Fibroblast of the conjunctiva (primary cell): ENCODE data around the gene MARCHF10.

Experiments used
- DNase-seq: peaks from one replicate; pipeline ENCODE4 v3.0.0-alpha.2; 2010; ENCODE audit warnings: low read depth

The MARCHF10 gene

DNA sequence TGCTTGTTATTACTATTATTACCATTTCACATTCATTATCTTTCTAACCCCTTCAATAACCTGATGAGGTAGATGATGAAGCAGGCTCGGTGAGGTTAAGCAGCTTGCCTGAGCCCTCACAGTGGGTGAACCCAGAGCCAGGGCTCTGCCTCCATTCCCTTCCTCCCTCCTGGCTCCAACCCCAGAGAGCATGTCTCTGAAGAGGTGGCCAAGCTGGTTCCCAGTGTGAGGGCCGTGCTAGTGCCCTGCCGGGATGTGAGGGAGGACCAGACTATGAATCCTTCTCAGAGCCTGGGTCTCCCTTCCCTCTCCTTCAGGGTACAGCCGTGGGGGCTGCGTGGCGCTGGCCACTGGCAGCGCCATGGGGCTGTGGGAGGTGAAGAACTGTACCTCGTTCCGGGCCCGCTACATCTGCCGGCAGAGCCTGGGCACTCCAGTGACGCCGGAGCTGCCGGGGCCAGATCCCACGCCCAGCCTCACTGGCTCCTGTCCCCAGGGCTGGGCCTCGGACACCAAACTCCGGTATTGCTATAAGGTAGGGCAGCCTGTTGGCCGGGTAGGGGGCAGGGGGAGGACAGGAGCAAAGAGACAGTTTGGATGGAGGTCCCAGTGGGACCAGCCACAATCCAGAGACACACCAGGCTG lies 131.0 kb downstream of the MARCHF10 start:
- DNase-seq, result no peak

DNA sequence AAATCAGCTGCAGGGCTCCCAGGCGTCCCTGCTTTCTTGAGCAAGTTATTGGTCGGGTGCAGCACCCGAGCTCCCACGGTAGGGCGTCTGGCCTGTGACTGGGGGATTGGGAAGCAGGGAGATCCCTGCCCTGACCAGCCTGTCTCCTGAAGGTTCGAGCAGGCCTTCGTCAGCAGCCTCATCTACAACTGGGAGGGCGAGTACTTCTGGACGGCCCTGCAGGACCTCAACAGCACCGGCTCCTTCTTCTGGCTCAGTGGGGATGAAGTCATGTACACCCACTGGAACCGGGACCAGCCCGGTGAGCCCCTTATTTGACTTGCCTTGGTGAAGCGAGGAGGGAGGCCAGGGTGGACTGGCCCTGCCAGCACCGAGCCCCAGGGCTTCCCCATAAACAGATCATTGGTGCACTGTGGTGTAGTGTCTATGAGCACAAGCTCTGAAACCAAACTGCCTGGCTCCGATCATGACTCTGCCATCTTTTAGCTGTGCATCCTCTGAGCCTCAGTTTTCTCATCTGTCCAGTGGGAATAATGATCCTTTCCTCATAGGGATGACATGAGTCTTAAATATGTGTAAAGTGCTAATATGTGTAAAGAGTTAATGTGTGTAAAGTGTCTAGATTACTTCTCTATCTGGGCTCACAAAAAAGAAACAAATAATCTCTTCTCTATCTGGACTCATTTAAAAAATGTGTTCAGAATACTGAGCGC lies 131.7 kb downstream of the MARCHF10 start:
- DNase-seq, result no peak

DNA sequence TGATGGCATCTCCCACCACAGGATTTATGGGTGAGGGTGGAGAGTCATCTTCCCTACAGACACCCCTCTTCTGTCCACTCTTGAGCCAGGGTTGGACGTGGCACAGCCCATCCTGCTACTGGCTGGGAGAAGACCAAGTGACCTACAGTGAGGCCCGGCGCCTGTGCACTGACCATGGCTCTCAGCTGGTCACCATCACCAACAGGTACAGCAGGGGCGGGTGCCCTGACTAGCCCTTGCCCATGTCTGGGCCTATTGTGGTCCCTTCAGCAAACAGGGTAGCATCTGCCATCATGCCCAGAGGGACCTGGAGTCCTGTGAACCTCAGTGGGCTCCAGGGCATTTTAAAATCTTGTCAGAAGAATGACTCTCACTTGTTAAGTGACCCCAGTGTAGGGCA lies 132.4 kb downstream of the MARCHF10 start:
- DNase-seq, result no peak

DNA sequence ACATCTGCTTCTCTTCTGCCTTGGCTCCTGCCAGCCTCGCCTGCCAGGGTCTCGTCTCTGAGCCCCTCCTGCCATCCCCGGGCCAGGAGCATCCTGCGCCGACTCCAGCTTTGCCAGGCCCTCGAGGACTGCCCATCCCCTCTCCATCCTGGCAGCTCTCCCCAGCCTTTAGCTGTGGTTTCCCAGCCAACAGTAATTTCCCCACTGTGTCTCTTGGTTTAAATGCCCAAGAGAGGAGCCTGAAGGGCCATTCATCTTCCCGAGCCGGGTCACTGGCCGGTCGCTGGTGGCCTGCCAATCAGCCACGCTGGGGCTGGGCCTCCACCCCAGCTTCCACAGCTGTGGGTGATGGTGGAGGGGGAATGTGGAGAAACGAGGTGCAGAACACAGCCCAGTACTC lies 132.9 kb downstream of the MARCHF10 start:
- DNase-seq, result no peak

DNA sequence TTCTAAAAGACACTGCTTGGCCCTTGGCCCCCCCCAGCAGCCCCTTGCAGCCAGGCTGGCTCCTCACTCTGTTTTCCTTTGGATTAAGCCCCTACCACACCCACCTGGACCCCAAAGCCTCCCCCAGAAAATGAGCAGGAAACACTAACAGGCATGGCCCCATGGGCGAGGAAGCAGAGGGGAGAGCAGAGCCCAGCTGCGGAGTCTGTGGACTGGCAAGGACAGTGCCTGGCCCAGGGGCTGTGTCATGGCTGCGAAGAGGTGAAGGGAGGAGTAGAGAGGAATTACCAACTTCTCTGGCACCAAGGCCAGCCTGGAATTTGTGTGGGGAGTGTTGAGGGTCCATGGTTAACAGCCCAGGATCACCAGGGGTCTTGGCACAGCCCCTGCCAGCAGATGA lies 133.3 kb downstream of the MARCHF10 start:
- no peak for DNase-seq

DNA sequence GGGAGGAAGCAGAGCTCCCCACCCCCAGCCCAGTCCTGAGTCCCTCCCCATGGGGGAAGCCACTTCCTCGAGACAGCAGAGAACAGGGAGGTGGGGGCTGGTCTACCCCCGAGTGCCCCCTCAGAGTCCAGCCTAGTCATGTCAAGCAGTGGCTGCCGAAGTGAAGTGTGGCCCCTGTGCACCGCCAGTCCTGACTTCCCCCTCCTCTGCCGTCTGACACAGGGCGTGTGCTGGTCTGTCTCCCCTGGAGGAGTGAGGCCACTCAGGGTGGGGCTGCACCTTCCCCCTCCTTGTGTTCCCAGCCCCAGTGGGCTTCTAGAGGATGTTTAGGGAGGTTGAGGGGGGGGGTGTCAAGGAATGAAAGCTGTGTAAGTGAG lies 133.8 kb downstream of the MARCHF10 start:
- DNase-seq, result no peak

DNA sequence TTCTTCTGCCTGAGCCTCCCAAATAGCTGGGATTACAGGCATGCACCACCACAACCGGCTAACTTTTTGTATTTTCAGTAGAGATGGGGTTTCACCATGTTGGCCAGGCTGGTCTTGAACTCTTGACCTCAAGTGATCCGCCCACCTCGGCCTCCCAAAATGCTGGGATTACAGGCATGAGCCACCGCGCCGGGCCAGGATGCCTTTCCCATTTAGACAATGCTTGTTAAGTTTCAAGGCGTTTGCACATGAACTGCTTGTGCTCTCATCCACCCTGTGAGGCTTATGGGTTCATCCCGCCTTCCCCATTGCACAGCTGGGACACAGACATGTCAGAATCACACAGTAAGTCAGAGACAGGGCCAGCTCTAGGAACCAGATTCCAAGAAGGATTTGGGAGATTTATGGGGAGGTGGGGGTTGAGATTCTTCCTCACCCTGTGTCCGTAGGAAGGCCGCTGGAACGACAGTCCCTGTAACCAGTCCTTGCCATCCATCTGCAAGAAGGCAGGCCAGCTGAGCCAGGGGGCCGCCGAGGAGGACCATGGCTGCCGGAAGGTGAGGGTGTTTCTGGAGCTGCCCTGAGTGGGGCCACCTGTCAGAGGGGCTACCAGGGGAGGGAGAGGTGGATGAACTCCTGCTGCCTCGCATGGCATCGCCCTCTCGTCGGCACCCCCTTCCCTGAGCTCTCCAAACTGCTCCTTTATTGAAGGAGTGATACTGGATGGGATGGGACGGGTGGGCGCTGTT lies 134.3 kb downstream of the MARCHF10 start:
- DNase-seq, result no peak

DNA sequence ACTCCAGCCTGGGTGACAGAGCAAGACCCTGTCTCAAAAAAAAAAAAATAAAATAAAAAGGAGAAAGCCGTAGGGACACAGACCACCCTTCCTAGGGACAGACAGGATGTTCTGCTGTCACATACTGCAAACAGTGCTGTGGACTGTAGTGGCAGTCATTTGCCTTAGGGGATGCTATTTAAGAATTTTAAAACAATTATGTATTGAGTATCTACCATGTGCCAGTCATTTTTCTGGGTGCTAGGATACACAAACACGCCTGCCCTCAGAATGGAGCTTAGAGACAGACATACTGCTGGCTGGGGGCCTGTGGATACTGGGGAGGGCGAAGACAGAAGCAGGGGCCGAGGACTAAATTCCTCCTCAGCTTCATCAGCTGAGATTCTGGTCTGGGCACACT lies 135.2 kb downstream of the MARCHF10 start:
- no peak for DNase-seq

DNA sequence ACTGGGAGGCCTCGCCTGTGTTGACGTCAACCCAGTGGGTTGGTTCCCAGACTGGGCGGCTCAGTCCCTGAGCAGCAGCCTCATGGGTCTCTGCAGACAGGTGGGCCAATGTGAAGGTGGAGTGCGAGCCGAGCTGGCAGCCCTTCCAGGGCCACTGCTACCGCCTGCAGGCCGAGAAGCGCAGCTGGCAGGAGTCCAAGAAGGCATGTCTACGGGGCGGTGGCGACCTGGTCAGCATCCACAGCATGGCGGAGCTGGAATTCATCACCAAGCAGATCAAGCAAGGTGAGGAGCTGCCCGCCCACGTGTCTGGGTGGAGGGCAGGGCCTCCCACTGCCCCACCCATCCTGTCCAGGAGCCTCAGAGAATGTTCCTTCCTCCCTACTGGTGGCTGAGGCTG lies 136.6 kb downstream of the MARCHF10 start:
- DNase-seq, result no peak

DNA sequence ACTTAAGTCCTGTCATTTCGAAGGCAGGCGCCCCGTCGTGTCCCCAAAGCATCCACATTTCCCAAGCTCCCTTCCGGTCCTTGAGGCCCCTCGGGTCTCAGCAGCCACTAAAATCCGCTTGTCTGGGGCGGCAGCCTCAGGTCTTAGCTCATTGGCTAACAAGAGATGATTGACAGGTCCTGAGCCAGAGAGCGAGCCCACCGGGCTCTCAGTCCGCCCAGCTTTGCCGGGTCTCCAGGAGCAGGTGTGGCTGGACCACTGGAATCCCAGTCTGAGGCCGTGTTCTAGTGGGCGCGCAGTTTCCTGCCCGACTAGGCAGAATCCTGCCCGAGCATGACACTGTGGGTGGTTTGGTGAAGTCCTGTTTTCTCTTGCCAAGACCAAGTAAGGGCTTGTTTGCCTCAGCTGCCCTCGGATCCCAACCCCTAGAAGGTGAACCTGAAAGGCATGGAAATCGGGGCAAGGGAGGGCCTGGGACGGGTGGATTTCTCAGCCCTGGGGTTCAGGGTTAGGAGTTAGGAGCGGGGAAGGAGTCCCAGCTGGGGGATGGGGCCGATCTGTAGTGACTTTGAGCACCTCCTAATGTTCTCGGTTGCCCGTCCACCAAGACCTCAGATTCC lies 137.8 kb downstream of the MARCHF10 start:
- no peak for DNase-seq

DNA sequence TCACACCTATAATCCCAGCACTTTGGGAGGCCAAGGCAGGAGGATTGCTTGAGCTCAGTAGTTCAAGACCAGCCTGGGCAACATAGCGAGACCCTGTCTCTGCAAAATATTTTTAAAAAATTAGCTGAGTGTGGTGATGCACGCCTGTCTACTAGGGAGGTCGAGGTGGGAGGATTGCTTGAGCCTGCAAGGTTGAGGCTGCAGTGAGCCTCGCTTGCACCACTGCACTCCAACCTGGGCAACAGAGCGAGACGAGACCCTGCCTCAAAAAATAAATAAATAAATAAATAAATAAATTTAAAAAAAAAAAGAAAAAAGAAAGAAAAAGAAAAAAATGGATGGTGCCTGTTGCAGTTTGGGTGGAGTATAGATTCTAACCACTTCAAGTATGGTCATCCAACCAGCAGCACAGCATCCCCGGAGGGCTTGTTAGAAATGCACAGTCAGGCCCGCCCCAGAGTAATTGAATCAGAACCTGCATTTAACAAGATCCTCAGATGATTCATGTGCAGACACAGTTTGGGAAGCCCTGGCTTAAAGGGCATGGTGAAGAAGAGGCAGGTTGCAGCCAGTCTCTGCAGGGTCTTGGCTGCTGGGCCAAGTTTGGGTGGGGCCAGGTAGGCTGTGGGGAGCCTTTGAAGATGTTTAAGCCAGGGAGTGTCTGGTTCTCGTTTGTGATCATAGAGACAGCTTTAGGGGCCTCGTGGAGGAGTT lies 139.9 kb downstream of the MARCHF10 start:
- DNase-seq, result peak; percentile 43

DNA sequence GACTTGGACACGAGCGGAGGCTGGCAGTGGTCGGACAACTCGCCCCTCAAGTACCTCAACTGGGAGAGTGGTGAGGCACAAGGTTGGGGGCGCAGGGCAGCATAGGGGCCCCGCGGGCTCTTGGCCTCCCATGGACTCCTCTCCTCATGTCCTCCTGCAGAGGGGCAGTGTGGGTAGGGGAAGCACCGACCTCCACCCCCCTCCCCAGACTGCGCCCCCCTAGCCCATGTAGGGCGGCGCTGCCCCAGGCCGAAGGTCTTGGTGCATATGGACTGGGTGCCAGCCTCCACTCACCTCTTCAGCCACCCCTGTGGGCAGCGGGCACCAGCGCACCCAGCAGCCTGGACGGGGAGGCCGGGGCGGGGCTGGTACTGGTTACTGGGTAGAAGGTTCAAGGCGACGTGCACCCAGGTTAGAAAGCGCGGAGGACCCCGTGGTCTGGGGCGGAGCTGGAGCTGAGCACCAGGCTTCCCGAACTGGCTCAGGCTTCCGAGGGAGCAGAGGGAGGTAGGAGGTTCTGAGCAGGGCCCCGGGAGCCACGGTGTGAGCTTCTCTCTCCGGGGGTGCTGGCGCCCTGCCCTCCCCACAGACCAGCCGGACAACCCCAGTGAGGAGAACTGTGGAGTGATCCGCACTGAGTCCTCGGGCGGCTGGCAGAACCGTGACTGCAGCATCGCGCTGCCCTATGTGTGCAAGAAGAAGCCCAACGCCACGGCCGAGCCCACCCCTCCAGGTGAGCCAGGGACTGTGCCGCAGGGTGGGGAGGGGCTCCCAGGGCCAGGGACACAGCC lies 141.1 kb downstream of the MARCHF10 start:
- no peak for DNase-seq

DNA sequence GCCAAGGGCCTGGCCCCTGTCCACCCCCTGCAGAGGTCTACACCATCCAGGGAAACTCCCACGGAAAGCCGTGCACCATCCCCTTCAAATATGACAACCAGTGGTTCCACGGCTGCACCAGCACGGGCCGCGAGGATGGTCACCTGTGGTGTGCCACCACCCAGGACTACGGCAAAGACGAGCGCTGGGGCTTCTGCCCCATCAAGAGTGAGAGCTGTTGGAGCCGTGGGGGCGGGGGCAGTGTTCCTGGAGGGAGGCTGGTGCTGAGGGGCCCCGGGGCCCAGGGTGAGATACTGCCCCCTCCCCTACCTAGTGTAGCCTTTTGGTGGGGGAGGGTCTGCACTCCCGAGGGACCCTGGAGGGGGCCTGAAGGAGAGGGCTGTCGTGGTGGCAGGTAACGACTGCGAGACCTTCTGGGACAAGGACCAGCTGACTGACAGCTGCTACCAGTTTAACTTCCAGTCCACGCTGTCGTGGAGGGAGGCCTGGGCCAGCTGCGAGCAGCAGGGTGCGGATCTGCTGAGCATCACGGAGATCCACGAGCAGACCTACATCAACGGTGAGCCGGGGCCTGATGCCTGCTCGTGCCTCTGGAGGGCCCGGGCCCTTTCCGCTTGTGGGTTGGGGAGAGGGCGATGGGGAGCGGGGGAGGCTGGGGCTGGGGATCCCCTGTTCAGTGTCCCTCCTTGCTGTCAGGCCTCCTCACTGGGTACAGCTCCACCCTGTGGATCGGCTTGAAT lies 141.9 kb downstream of the MARCHF10 start:
- no peak for DNase-seq

DNA sequence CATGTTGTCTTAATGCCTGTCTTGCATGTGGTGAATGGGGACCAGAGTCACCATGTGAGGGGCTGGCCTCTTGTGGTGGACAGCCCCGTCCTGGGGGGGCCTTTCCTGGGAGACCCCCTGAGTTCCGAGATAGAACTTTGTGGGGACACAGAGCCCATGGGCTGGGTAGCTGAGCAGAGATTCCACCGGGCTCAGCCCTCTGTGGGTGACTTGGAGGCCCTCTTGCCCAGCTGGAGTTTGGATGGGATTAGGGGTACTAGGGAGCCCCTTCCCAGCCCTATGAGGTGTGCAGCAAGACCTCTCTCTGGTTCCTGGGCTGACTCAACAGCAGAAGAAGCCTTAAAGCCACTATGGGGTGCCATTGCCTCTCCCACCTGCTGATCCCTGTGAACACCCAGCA lies 142.5 kb downstream of the MARCHF10 start:
- DNase-seq, result no peak

DNA sequence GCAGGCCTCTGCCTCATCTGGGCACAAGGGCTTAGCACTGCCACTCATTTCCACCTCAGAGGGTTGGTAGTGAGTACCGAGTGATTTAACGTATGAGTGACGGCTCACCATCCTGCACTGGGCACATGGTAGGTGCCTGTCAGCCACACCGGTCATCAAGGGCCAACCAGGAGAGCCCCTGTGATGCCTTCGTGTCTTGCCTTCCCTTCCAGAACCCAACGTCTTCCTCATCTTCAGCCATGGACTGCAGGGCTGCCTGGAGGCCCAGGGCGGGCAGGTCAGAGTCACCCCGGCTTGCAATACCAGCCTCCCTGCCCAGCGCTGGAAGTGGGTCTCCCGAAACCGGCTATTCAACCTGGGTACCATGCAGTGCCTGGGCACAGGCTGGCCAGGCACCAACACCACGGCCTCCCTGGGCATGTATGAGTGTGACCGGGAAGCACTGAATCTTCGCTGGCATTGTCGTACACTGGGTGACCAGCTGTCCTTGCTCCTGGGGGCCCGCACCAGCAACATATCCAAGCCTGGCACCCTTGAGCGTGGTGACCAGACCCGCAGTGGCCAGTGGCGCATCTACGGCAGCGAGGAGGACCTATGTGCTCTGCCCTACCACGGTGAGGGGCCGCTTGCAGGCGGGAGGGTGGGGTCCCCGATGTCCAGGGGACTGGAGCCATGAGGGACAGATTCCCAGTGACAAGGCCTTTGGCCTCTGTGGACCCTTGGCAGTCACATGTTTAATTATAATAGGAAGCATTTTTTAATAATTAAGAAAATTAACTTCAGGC lies 143.6 kb downstream of the MARCHF10 start:
- DNase-seq, result no peak

DNA sequence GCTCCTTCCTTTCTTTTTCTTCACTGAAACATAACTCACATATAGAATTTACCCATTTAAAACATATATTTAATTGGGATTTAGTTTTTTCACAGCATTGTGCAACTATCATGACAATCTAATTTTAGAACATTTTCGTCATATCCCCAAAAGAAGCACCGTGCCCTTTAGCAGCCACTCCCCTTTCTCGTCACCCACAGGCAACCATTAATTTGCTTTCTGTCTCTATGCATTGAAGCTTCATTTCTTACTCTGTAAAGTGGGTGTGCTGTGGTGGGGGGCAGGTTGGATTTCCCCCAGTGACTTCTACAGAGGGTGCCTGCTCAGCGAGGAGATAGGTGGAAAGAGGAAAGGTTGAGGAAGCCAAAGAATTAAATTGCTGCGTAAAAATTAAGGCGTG lies 144.8 kb downstream of the MARCHF10 start:
- no peak for DNase-seq

DNA sequence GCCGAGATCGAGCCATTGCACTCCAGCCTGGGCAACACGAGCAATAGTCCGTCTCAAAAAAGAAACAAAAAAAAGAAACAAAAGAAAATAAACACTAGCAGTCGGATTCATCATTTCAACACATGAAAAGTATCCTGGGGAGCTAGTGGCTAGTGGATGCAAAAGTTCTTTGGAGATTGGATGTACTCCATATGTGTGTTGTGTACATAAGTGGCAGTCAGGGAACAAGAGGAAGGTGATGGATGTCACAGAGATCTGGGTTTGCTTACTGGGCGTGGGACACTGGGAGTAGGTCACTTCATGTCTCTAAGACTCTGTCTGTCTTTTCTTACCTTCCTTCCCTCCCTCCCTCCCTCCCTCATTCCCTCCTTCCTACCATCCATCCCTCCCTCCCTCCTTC lies 145.3 kb downstream of the MARCHF10 start:
- DNase-seq, result no peak

DNA sequence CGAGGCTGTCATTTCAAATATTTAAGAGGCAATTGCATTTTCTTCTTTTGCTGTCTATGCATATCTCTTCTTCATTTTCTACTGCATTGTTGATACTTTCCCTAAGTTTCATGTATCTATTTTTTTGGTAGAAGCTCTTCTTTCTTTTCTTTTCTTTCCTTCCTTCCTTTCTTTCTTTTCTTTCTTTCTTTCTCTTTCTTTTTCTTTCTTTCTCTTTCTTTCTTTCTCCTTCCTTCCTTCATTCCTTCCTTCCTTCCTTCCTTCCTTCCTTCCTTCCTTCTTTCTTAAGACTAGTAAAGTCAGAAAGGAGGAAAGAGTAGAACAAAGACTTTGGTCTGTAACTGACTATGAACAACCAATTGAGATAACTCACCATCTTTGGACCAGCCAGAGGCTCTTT lies 146.8 kb downstream of the MARCHF10 start:
- DNase-seq, result no peak

DNA sequence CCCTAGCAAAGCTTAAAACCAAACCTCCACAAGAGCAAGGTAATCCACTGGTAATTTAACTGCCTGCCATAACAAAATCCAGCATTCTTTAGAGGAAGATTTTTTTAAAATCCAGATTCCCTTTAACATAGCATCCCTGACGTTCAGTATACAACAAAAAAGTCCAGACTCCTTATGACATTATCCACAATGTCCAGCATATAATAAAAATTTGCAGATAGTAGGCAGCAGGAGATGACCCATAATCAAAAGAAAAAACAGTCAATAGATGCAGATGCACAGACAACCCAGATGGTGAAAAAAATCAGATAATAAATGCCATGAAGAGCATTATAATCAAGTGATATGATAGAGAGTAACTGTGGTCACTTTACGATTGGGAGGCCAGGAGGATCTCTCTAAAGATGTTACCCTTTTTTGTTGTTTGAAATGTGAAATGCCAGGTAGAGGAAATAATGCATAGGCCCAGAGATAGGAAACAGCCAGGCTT lies 147.4 kb downstream of the MARCHF10 start:
- no peak for DNase-seq
